SHP77 treated with DMSO at 0.1 percent for 48 hours (cell line): ENCODE data around the gene MYMK.
"Not testable (repeated sequence)": the region's sequence is repeated elsewhere in the genome, so short reads cannot be mapped to it uniquely, and the experiment has no call there.

Experiments used
- DNase-seq: peaks from one replicate; lab custom pipeline; 2025; lab: John Stamatoyannopoulos, UW

MYMK gene

GRCh38 chr9:133524679-133525228 lies at the start of gene MYMK:
TSS of gene MYMK (minus strand) at chr9:133524959. CDS start at chr9:133524844, 115 bp downstream.
- DNase-seq = no peak

- DNase-seq = no peak
These were observed 49.2 kb upstream of the MYMK start for GRCh38 chr9:133573791-133574515.

- no peak for DNase-seq
These were observed 48.1 kb upstream of the MYMK start for GRCh38 chr9:133572821-133573361.

- DNase-seq = no peak
These were observed 47.3 kb upstream of the MYMK start for GRCh38 chr9:133571896-133572595.

GRCh38 chr9:133571391-133571890 lies 46.7 kb upstream of the MYMK start:
- DNase-seq = no peak

GRCh38 chr9:133570691-133571080 lies 45.9 kb upstream of the MYMK start:
- no peak for DNase-seq

- DNase-seq = no peak
These were observed 45.3 kb upstream of the MYMK start for GRCh38 chr9:133569891-133570690.

- no peak for DNase-seq
These were observed 44.5 kb upstream of the MYMK start for GRCh38 chr9:133569121-133569785.

- DNase-seq = no peak
These were observed 43.4 kb upstream of the MYMK start for GRCh38 chr9:133568186-133568585.

GRCh38 chr9:133566817-133567216 lies 42.1 kb upstream of the MYMK start:
- no peak for DNase-seq

- no peak for DNase-seq
These were observed 41.6 kb upstream of the MYMK start for GRCh38 chr9:133566382-133566781.

- DNase-seq = no peak
These were observed 39.8 kb upstream of the MYMK start for GRCh38 chr9:133564451-133565116.

GRCh38 chr9:133563814-133564213 lies 39.1 kb upstream of the MYMK start:
- DNase-seq = not testable (repeated sequence)

GRCh38 chr9:133563291-133563796 lies 38.6 kb upstream of the MYMK start:
- DNase-seq = no peak

GRCh38 chr9:133562611-133563290 lies 38.0 kb upstream of the MYMK start:
- DNase-seq = no peak

GRCh38 chr9:133561976-133562554 lies 37.3 kb upstream of the MYMK start:
- no peak for DNase-seq

- no peak for DNase-seq
These were observed 36.2 kb upstream of the MYMK start for GRCh38 chr9:133560944-133561343.

GRCh38 chr9:133560311-133560710 lies 35.6 kb upstream of the MYMK start:
- DNase-seq = no peak
